HUDEP-2 (cell line): ENCODE measurements around the gene MAGI1.

Experiments
- DNase-seq, 76 experiments: peaks; one replicate each; lab custom pipeline; 2025; ENCODE audit not compliant: unreplicated experiment in 76 of 76; lab: John Stamatoyannopoulos, UW

The MAGI1 gene

DNA sequence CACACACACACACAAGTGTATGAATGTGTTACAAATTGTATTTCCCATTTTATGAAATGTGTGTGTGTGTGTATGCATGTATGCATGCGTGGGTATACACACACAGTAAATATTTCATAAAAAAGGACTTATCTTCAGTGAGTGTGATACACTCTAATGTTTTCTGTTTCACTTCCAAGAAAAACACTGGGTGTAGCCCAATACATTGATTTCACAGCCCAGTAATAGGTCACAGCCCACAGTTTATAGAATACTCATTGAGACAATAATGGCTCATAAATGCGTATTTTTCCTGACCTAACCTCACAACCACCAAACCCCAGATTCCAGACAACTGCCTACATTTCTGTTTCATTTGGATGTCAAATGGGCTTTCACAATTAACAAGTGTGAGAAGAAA, 619.5 kb downstream of the MAGI1 start:
- DNase-seq = no peak

DNA sequence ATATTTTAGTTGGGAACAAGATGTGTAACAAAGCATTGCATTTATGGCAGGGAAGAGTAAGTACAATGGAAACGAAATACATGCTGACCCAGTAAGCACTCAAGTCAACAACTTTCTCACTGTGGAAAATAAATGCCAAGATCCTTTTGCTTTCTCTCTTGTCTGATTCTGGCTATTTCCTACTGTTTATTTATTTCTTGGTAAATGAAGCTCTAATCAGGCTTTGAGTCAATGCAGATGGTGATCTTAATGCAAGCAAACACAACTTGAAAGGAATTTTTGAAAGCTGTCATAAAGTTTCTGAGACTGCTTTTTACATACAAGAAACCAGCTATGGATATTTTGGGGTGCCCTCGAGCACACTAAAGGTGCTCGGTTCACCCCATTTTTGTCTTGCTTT, 624.8 kb downstream of the MAGI1 start:
- no peak for DNase-seq

GRCh38 chr3:65412588-65412987, 626.1 kb downstream of the MAGI1 start:
- no peak for DNase-seq

GRCh38 chr3:65411367-65411766, 627.4 kb downstream of the MAGI1 start:
- no peak for DNase-seq

DNA sequence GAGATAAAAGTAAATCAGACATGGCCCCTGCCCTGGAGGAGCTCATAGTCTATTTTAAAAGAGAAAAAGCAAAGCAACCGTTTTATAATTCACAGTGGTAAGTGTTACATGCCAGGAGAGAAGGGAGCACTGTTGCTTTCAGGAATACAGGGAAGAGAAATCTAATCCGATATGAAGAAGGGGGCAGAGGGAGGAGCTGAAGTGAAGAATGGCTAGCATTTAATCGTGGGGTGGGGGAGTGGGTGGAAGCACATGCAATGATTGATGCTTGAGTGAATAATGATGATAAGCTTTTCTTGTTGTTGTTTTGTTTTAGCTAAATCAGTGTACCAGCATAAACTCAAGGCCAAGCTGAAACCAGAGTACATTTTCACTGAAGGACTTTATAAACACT, 629.5 kb downstream of the MAGI1 start:
- DNase-seq = no peak

GRCh38 chr3:65408531-65409175, 630.1 kb downstream of the MAGI1 start:
- DNase-seq = no peak

DNA sequence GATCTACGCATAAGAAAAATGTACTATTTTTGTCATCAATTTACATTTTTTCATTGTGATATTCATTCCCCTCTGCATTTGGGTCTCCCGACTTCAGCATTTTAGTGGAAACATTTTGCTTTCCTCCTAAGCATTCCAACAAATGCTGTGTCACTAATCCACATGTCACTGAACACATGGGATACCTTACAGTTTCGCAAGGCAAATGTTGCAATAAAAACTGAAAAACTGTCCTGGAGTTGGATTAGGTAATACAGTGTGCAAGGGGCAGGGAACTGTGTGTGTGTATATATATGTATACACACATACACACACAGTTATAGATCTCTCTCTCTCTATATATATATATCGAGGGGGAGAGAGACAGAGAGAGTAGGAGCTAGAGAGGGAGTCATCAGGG, 632.2 kb downstream of the MAGI1 start:
- no peak for DNase-seq

DNA sequence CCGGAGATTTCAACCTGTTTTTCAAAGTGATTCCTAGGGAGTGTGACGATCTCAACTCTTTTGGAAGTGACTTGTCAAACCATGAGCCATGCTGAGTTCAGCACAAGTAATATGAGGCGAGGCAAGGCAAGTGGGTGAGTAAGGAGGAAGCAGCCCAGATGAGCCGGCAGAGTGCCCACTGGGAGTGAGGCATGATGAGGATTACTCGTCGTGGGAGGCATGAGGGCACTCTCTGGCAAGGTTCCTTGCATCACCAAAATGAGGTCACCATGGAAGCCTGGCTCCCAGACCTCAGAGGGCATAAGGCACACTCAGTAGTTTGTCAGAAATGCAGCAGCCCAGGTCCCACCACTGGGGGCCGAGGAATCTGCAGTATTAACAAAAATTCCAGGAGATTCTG, 636.1 kb downstream of the MAGI1 start:
- no peak for DNase-seq

DNA sequence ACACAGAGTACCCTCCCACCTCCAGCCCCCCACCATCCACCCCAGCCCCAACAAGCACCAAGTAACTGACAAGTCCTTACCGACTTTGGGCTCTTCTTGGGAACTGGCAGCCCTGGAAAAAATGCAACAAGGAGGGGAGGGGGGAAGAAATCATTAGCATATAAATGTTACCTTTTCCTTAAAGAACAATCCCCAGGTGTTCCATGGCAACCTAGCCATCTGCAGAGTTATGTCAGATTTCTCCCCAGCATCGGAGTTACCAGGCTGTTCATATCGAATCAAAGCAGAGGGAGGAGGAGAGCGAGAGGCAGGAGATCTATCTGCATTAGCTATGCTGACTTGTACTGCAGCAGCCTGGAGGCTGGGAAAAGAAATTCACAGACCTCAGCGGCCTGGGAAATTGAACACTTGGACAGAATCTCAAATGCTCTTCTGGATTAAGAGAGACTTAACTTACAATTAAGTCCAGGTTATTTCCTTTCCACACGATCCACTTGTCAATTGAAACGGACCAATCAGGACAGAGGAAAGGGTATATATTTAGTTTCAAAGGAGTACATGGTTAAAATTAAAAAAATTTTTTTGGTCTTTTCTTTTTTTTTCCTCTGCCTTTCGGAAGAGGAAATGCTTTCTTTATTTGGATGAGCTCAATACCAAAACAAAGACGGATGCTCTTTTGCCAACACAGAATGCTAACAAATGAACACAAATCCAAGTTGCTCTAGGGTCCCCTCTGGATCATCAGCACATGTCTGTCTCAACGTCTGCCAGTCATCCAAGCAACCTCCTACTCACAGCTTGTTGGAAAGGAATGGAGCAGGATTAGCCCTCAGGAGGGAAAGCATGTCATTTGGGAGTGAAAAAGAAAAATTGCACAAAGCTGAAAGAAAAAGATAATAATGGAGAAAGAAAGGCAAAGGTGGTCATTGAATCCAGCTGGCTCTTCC, 637.1 kb downstream of the MAGI1 start:
- no peak for DNase-seq

GRCh38 chr3:65400899-65401298, 637.8 kb downstream of the MAGI1 start:
- DNase-seq = no peak

DNA sequence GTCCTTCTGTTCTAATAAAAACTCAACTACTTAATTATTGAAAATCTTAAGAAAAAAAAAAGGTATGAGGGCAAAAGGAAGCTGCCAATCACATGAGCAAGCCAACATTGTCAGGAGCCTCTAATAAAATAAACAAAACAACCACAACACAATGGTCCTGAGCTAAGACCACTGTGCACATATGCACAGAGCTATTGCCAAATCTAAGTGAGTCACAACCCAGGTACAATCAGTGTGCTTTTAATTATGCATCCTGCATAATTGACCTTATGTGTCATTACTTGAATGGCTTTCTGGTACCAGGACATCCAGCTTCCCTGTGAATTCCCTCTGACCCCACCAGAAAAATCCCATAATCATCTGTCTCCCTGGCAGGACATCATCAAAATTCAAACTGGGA, 639.8 kb downstream of the MAGI1 start:
- DNase-seq = no peak

DNA sequence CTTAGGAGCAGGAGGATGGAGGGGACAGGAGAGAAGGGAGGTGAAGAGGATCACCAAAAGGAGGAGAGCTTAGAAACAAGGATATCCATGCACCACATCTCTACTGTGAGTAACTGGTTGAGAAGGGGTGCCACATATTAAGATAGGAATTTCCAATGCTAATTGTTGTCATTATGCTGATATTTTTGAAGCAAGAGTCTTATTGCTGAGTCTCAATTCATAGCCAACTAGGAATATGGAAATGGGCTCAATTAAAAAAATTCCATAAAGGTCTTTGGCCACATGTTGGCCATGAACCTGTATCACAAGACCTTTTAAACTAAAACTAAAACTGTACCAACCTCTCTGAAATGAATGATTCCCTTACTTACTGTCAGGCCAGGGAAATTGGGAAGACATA, 642.6 kb downstream of the MAGI1 start:
- DNase-seq = no peak

- no peak for DNase-seq
These were observed 647.6 kb downstream of the MAGI1 start for GRCh38 chr3:65391068-65391467.

DNA sequence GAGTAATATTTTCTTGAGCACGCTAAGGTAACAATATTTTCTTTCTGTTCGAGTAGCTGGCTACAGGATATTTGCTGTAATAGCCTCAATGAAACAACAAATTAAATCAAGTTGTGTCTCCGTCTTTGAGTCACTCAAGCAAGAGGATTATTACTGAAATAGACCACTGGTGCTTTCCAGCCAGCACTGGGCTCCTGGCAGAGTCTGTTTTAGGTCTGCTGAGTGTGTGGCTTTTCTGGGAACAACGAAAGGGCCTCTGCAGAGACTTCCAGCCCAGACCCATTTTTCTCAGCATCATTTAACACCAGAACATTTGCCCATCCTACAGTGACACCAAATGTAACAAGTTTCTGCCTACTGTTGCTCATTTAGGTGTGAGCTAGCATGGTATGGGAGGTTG, 652.9 kb downstream of the MAGI1 start:
- no peak for DNase-seq

DNA sequence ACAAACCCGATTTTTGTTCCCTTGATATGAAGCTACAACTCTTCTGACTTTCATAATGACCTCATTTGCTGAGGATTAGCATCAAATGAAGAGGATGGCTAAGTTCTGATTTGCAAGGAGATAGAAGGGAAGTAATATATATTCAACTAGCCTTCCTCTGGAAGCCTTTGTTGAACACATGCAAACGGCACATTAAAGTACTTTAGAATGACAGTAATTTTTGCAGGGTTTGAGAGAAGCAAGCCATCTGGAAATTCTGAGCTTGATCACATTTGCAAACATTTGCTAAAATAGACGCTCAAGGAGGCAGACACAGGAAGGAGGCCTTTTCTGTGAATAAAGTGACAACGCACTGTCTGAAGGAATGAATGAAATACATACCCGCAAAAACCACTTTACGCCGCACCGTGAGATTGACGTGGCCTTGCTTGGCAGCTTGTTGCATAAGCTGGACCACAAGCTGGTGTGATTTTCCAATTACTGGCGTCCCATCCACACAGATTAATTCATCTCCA, 657.2 kb downstream of the MAGI1 start:
- DNase-seq = no peak

DNA sequence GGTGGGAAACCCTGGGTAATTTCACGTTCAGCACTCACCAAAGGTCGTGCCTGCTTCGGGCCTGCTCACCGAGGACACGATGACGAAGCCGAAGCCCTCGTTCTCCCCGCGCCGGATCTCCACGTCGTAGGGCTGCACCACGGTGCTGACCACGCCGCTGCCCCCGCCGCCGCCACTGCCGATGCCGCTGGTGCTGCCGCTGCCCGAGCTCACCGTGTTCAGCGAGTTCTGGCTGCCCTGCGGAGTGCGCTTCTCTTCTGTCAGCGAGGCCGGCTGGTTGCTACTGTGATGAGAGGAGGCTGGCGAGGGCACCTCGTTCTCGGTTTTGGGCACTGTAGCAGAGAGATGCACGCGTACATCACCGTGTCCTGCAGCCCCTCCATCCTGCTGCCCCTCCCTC, 659.5 kb downstream of the MAGI1 start:
- DNase-seq = no peak

GRCh38 chr3:65377637-65378036, 661.1 kb downstream of the MAGI1 start:
- no peak for DNase-seq

- DNase-seq = no peak
These were observed 662.3 kb downstream of the MAGI1 start for GRCh38 chr3:65376426-65376825.

DNA sequence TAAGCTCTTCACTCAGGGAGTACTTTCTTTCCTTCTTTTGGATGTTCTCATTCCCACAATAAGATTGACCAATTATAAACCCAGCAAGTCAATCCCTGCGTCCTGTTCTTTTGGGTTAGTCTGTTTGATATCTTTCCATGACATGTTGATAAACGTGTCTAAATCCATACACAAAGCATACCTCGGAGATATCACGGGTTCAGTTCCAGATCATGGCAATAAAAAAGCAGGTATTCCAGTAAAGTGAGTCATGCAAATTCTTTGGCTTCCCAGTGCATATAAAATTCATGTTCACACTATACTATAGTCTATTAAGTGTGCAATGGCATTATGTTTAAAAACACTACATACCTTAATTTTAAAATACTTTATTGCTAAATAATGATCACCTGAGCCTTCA, 667.7 kb downstream of the MAGI1 start:
- no peak for DNase-seq

- DNase-seq = no peak
These were observed 669.9 kb downstream of the MAGI1 start for GRCh38 chr3:65368866-65369265.

GRCh38 chr3:65362688-65363087, 676.0 kb downstream of the MAGI1 start:
- no peak for DNase-seq

DNA sequence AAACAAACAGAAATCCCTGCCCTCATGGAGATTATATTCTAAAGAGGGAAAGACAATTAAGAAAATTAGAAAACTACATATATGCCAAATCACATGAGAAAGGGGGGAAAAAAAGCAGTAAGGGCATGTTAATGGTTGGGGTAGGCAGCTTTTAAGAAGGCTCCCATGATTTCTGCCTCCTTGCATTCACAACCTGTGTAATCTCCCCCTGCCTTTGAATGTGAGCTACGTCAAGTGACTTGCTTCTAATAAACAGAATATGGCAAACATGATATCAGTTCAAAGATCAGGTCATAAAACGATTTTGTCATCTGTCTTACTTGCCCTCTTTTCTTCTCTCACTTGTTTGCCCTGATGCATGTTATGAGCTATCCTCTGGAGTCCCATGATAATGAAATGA, 677.3 kb downstream of the MAGI1 start:
- no peak for DNase-seq
